ENCODE results near the gene SRGAP3.
"Not testable (repeated sequence)": the region's sequence is repeated elsewhere in the genome, so short reads cannot be mapped to it uniquely, and the experiment has no call there.

The SRGAP3 gene

GRCh38 chr3:9249273-9250192, at the start of gene SRGAP3:
TSS of gene SRGAP3 (minus strand) at chr3:9249646. CDS start at chr3:9248951, 695 bp downstream.
- DNase-seq (ENCODE audit: low read depth, low spot score) = peak; percentile 56

- no peak for DNase-seq (ENCODE audit: low read depth, low spot score)
Observed at GRCh38 chr3:9298236-9298635, 48.8 kb upstream of the SRGAP3 start.

DNA sequence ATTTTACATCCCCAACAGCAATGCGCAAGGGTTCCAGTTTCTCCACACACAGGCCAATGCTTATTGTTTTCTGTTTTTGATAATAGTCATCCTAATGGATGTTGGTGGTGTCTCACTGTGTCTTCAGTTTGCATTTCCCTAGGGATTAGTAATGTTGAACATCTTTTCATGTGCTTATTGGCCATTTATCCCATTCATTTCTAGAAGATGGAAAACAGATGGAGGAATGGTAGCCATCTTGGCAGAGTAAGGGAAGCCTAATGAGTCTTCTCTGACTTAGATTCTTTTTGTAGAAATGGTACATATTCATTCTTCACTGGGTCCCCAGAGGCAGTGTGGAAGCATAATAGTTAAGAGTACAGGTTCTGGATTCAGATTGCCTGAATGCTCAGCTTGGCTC, 46.8 kb upstream of the SRGAP3 start:
- no peak for DNase-seq (ENCODE audit: low read depth, low spot score)

GRCh38 chr3:9295007-9295406, 45.6 kb upstream of the SRGAP3 start:
- DNase-seq (ENCODE audit: low read depth, low spot score) = no peak

GRCh38 chr3:9293953-9294352, 44.5 kb upstream of the SRGAP3 start:
- not testable (repeated sequence) for DNase-seq (ENCODE audit: low read depth, low spot score)

DNA sequence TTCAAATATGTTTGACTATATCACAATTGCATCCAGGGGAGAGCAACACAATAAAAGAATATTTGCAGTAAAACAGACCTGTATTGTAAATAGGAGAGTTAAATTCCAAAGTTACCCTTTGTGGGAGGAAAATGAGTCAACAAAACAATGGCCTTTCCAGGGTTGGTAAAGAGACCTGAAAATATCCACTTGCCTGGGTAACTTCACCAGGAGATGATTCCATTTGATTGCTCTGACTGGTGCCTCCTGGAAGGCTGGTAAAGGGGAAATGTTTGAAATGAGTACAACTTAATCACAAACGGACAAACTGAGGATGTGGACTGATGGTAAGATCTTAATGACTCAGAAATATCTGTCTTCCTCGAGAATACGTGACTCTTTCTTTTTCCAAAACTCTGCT, 43.6 kb upstream of the SRGAP3 start:
- no peak for DNase-seq (ENCODE audit: low read depth, low spot score)

DNA sequence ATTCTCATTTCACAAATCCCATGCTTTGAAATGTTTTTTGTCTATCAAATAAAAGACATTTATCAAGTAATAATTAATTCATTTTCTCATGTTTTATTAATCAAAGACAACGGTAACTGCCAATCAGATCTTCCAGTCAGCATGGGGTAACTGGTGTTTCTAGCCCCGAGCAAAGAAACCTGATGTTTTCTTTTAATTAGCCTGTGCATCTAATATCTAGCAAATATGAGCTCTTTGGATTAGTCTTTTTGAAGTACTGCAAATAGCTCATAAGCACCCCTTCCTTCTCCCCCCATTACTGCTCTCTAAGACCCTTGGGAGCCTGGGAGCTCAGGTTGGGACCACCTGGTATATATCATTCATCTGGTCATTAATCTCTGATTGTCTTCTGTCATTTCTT, 43.1 kb upstream of the SRGAP3 start:
- DNase-seq (ENCODE audit: low read depth, low spot score) = no peak

GRCh38 chr3:9291821-9292410, 42.5 kb upstream of the SRGAP3 start:
- no peak for DNase-seq (ENCODE audit: low read depth, low spot score)

DNA sequence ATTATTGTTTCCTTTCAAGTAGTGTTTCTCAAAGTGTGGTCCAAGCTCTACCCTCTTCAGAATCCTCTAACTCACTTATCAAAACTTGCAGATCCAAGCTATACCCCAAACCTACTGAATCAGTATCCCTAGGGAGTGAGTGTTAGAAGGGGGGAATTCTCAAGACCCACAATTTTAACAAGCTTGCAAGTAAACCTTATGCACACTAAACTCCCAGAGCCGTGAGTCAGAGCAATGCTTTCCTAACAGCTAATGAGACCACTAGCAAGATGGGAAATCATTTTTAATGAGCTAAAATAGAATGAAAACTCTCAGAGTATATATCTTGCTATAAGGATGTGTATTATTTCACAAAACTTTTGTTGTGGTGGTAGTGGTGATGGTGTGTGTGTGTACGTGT, 41.1 kb upstream of the SRGAP3 start:
- DNase-seq (ENCODE audit: low read depth, low spot score) = no peak

DNA sequence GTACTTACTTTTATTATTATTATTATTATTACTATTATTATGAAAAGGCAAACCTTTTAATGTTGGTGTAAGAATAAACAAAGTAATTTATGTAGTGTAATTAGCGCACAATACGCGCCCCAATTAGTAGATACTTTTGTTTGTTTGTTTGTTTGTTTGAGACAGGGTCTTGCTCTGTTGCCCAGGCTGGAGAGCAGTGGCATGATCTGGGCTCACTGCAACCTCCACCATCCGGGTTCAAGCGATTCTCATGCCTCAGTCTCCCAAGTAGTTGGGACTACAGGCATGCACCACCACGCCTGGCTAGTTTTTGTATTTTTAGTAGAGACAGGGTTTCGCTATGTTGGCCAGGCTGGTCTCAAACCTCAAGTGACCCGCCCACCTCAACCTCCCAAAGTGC, 32.1 kb upstream of the SRGAP3 start:
- not testable (repeated sequence) for DNase-seq (ENCODE audit: low read depth, low spot score)

DNA sequence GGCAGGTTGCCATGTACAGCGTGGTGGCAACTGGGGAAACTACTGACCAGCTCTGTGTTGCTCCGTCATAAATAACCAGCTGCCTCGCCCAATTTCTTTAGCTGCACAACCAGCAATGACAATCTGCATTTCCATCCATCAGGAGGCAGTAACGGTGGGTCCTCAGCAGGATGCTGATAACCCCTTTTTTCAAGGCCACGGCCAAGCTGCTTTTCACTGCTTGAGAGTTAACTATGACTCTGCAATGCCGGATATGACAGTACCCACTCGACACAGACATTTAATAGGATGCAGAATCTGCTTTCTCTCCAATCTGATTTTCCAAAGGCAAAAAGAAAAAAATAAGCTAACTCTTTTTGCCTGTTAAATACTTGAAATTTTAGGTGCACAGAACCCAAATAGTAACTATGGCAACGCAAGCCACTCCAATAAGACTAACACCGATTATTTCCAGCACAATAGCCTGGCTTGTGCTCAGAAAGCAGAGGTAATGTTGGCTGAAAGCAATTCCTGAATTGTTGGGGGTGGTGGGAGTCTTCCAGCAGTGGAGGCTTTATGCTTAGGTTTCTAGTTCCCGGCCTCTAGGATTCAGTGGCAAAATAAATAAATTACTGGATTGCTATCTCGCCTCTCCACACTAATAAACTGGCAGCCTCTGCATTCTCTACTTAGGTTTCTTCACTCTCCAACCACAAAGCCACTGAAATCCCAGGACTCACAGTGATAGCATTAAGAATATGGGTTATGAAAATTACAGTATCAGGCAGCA, 31.2 kb upstream of the SRGAP3 start:
- DNase-seq (ENCODE audit: low read depth, low spot score) = no peak

DNA sequence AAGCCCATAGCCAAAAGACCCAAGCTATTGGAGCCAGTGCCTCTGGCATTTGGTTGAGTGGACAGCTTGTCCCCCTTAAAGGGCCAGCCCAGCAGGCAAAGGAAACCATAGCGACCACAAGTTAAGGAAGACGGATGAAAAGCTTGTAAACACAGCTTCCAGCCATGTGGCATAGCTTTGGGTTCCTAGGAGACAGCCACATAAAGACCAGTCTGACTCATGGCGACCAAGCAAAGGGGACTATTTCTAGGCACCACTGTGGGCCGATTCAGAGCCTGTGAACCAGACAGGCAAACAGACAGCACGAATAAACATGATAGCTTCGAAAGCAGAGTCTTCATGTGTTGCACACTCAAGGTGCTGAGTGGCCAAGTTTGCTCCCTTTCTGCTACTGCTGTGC, 30.5 kb upstream of the SRGAP3 start:
- DNase-seq (ENCODE audit: low read depth, low spot score) = no peak

DNA sequence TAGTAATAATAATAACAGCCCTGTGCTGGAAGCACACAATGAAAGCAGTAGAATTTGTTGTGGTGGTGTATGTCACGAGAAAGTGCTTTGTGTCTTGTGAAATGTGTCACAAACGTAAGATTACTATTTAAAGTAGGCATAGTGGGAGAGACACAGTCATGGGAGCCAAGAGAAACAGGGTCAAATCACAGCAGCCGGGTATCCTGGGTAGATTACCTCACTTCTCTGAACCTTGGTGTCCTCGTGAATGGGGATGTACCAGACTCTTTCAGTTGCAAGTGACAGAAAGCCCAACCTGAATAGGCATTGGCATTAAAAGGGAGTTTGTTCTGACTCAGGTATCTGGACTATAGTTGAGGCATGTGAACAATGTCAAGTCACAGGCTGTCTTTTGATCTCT, 29.1 kb upstream of the SRGAP3 start:
- DNase-seq (ENCODE audit: low read depth, low spot score) = no peak

GRCh38 chr3:9278085-9278484, 28.6 kb upstream of the SRGAP3 start:
- no peak for DNase-seq (ENCODE audit: low read depth, low spot score)

- DNase-seq (ENCODE audit: low read depth, low spot score) = no peak
Observed at GRCh38 chr3:9276761-9277370, 27.4 kb upstream of the SRGAP3 start.

GRCh38 chr3:9271903-9272302, 22.5 kb upstream of the SRGAP3 start:
- DNase-seq (ENCODE audit: low read depth, low spot score) = no peak

- DNase-seq (ENCODE audit: low read depth, low spot score) = no peak
Observed at GRCh38 chr3:9270704-9271103, 21.3 kb upstream of the SRGAP3 start.

DNA sequence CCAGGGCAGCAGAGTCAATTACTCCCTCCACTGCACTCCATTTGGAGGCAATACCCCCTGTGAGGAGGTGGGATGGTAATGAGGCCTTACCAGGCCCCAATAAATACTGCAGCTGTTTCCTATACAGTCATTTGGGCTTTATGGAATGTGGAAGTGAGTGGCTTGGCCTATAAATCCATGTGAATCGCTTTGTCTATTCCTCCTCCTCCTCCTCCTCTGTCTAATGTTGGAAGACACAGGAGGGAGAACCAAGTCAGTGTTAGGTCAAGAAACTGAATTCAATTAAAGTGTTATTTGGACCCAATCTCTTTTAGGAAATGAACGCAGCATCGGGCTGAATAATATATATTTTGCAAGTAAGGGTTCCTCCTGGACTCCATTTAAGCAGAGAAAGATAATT, 17.3 kb upstream of the SRGAP3 start:
- DNase-seq (ENCODE audit: low read depth, low spot score) = no peak

- DNase-seq (ENCODE audit: low read depth, low spot score) = no peak
Observed at GRCh38 chr3:9260305-9260704, 10.9 kb upstream of the SRGAP3 start.

DNA sequence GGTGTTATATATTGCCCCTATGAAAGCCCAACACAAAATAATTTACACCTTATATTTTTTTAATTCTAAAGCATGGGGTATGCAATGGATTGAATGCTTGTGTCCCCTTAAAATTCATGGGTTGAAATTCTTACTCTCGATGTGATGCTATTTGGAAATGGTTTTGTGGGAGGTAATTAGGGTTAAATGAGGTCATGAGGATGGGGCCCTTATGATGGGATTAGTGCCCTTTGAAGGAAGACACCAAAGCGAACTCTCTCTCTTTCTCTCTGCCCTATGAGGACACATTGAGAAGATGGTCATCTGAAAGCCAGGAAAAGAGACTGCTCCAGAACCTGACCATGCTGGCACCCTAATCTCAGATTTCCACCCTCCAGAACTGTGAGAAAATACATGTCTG, 7.6 kb upstream of the SRGAP3 start:
- DNase-seq (ENCODE audit: low read depth, low spot score) = no peak

GRCh38 chr3:9255976-9256375, 6.5 kb upstream of the SRGAP3 start:
- DNase-seq (ENCODE audit: low read depth, low spot score) = no peak

DNA sequence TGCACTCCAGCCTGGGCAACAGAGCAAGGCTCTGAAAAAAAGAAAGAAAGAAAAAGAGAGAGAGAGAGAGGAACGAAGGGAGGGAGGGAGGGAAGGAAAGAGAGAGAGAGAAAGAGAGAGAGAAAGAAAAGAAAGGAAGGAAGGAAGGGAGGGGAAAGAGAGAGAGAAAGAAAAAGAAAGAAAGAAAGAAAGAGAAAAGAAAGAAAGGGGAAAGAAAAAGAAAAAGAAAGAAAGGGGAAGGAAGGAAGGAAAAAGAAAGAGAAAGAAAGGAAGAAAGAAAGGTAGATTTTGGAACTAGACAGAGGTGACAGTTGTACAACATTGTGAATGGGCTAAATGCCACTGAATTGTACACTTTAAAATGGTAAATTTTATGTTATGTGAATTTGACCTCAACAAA, 5.3 kb upstream of the SRGAP3 start:
- no peak for DNase-seq (ENCODE audit: low read depth, low spot score)

All from activated naive CD8-positive, alpha-beta T cell treated with anti-CD3 and anti-CD28 coated beads, Interleukin-2, amount 50 U/mL, for 16 hours (primary cell).